ENCODE results near the gene TMEM150A.

TMEM150A gene

GRCh38 chr2:85548608-85548900, 53.9 kb downstream of the TMEM150A start:
- Histone ChIP-seq H3K9me3 (ENCODE audit: severe bottlenecking) (no peaks in the 10 kb centered on the region), H3K4me3 (ENCODE audit: low read depth, low read length) (no peak overlapping the region), H3K27ac (no peak overlapping the region), H3K36me3 (peaks cover 70% of the 10 kb centered on the region), H3K27me3 (ENCODE audit: insufficient read depth, low read depth, severe bottlenecking) (no peaks in the 10 kb centered on the region)
- DNase-seq, result no peak
- TF ChIP-seq, protein P1, sequence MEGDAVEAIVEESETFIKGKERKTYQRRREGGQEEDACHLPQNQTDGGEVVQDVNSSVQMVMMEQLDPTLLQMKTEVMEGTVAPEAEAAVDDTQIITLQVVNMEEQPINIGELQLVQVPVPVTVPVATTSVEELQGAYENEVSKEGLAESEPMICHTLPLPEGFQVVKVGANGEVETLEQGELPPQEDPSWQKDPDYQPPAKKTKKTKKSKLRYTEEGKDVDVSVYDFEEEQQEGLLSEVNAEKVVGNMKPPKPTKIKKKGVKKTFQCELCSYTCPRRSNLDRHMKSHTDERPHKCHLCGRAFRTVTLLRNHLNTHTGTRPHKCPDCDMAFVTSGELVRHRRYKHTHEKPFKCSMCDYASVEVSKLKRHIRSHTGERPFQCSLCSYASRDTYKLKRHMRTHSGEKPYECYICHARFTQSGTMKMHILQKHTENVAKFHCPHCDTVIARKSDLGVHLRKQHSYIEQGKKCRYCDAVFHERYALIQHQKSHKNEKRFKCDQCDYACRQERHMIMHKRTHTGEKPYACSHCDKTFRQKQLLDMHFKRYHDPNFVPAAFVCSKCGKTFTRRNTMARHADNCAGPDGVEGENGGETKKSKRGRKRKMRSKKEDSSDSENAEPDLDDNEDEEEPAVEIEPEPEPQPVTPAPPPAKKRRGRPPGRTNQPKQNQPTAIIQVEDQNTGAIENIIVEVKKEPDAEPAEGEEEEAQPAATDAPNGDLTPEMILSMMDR (IDR thresholded peaks at IDR 0.05; ENCODE audit: low read depth, low read length), result no peak
